HG02981 (cell line): Measurements from ENCODE around the gene WDR82.
"Not testable (repeated sequence)": the region's sequence is repeated elsewhere in the genome, so short reads cannot be mapped to it uniquely, and the experiment has no call there.

Experiments
- ATAC-seq: cut with Tn5 transposase; IDR thresholded peaks from one replicate; pipeline ENCODE4 v1.9.1; 2021; ENCODE audit warnings: mild to moderate bottlenecking, moderate library complexity; ENCODE audit not compliant: unreplicated experiment

Gene WDR82

DNA sequence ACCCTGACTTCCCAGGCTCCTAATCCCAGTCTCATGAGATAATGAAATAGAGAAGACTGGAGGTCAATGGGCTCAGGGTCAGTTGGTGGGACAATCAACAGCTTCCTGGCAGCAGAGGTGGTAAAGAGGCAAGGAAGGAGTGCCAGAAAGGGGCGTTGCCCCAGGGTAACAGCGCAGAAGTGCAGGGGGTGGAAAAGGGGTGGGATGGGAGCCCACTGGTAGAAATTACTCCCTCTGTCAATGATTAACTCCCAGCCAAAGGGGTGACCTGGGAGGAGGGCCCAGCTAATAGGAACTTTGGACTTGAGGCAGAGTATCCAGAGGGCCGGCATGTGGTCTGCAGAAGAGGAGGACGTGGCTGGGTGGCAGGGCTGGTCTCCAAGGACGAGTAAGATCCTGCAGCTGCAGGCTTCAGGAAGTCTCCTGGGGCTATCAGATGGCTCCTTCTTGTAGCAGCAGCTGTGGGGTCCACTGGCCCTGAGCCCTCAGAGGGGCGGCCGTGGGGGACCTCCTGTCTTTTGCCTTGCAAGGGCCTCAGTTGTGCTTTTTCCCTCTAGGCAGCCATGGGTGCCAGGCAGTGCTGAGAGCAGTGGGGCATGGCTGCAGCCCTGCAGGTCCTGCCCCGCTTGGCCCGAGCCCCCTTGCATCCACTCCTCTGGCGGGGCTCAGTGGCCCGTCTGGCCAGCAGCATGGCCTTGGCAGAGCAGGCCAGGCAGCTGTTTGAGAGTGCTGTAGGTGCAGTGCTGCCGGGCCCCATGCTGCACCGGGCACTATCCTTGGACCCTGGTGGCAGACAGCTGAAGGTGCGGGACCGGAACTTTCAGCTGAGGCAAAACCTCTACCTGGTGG, 11.5 kb upstream of the WDR82 start:
- ATAC-seq: no peak

DNA sequence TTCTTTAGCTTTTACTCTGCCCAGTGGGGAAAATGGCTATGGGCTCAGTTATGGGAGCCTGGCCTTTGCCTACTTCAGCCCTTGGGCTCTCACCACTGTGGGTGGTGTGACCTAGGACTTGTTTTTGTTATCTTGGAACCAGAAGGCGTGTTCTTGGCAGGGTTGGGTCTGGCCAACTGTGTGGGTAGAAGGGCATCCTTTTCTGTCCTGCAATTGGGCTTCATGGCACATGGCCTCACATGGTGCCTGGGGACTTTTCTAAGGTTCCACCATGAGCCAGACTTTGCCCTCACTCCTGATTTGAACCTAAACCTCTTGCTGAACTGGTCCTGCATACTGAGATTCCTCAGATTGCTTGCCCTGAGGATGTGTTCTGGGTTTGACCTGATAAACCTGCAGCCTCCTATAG, 10.9 kb upstream of the WDR82 start:
- ATAC-seq: no peak

DNA sequence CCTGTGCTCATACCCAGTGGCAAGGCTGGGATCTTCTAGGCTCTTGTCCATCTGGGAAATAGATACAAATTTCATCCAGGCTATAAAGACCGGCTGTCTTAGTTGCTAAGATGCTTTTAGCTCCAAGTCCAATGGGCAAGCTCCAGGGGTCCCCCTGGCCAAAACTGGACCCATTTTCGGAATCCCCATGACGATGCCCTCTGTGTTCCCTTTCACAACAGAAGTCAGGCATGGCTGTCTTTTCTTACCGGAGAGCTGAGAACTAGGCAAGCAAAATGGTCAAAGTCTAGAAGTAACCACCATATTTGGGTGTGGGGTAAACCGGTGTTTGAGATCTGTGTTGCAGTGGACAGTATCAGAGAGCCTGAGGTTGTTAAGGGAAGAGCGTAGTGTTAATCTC, 10.2 kb upstream of the WDR82 start:
- ATAC-seq: no peak

DNA sequence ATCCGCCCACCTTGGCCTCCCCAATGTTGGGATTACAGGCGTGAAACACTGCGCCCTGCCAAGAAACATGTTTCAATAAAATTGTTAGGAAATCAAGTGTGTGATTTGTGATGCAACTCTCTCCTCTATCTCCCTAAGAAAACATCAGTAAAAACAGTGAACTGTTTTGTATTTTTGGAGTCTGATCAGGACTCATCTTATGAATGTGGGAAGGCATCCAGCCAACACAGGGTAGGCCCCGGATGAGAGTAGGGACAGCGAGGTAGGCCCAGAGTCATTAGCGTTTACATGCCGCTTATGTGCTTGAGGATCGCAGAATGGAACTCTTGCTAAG, 8.3 kb upstream of the WDR82 start:
- no peak for ATAC-seq

DNA sequence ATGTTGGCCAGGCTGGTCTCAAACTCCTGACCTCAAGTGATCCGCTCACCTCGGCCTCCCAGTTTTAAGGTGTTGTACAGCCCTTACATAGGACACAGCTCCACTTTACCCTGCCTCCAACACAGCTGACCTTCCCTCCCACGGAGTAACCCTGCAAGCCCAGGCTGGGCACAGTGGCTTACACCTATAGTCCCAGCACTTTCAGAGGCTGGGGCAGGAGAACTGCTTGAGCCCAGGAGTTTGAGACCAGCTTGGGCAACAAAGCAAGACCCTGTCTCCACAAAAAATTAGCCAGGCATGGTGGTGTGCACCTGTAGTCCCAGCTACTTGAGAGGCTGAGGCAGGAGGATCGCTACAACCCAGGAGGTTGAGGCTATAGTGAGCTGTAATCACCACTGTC, 5.6 kb upstream of the WDR82 start:
- not testable (repeated sequence) for ATAC-seq

DNA sequence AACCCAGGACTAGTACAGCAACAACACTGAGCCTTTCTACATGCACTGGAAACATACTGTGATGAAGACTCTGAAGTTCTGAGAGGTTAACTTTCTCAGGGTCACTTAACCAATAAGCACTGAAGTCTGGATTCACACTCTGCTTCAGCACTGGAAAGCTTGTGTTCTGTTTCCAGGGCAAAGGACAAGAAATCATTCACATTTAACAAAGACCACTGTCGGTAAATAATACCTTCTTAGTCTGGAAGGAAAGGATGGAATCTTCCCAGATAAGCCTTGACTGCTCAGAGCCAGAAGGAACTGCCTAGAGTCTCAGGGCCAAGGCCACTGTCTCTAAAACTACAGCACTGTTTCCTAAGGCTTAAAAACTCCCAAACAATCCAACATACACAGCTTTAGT, 4.9 kb upstream of the WDR82 start:
- ATAC-seq: no peak

DNA sequence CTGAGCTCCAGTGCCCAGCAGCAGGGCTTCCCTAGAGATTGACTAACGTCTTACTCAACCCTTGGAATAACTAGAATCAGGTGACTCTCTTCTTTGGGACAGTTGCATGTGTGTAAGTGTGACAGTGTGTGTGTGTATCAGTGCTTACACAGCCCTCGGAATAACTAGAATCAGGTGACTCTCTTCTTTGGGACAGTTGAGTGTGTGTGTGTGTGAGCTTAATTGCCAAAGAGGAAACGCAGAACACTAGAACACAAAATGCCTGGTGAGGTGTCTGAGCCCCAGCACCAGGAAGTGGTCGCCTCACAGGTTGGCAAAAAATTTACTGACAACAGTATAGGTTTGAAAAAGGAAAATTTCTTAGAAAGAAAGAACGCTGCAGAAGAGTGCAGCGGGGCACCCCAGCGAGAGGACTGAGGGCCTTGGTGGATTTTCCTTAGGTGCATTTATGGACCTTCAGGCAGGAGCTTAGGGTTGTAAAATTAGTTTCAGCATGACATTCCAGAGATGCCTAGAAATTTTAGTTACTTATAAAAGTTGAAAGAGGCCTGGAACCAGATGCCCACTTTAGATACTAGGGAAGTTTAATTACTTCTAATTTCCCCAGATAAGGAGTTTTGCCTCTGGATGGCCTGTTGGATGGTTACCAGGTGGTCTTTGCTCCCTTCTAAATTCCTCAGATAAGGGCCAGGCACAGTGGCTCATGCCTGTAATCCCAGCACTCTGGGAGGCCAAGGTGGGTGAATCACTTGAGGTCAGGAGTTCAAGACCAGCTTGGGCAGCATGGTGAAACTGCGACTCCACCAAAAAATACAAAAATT, 3.7 kb upstream of the WDR82 start:
- no peak for ATAC-seq

DNA sequence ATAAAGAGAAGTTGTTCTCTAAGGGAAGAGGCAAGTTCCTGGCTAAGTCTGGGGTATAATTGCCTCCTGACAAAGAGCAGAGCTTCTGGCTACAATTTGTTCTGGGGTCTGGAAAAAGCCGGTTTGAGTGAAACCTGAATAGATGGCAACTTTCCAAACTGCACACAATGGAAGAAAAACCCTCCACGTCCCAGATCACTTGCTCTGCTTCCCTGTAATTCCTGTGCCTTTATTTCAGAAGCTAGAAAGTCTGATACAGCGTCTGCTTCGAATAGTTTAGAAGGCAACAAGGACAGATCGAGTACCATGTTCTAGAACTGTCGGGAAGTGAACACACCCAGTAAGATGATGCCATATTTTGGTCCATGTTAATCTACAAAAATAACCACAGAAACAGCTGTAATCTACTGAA, 1.6 kb upstream of the WDR82 start:
- no peak for ATAC-seq

DNA sequence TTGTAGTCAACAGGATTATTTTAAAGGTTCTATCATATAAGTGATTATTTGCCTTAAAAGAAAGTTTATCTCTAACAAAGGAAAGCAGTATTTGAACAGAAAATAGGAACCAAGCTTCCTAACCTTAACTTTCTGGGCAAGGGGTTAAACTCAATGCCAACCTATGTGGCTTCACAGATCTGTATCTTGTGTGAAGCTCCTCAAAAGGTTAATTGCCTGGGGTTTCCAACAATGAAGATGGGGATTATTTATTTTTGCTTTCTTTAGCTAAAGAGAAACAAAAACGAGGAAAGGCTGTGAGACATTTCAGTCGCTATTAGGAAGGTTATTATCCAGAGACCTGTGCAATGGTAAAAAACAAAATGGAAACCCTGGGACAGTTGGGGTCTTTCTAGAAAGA, 1.1 kb upstream of the WDR82 start:
- ATAC-seq: no peak

DNA sequence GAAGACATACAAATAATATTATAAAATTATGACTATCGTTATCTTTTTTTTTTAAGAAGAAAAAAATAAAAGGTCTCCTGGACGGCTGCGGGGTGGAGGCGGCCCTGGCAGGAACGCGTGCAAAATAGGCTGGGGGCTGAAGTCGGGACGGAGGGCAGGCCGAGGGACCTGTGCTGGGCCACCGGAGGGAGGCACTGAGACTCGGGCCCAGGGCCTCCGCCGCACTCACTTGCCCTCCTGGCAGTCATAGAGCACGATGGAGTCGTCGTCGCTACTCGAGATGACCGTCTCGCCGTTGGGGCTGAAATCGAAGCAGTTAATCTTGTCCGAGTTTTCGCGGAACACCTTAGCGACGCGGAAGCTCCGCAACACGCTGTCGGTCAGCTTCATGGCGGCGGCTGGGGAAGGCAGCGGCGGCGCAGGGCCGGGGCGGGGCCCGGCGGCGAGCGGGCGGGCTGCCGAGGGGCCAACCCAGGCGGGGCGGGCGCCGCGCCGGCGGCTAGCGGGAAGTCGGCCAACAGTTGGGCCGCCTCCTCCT, 408 bp downstream of the WDR82 start:
- ATAC-seq: peak; percentile 41

DNA sequence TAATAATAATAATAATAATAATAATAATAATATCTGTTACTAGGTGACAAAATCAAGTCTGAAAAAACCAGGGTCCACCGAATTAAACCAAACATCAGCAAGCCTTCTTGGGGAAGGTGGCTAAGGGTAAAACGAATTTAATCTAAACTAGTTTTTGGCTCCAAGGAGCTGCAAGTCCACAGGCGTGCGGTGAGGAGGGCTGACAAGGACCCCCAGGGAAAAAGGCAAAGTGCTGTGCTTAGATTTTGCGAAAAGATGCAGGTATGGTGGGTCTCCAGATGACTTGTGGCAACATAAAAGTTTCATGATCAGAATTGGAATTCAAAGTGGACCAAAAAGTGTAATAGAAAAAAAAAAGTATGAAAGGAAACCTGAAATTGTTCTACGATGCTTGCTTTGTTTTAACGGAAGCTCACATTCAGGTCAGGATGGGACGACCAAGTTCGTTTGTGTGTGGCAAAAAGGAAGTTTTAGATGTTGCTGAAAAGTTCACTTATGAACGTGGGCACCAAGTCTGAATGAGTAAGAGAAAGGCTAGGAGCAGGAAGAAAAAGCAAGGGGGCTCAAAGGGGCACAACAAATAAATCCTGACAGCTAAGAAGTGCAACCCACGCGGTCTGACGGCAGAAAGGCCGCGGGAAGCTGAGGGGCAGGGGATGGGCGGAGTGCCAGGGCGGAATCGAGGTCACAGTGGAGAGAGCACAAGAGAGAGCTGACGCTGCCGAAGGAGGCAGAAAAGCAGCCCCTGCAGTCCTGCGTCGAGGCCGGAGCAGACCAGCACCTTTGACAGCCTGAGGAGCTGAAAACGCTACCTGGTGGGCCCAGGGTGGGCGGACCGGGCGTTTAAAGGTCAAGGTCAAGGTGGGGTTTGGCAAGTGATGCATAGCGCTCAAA, 1.1 kb downstream of the WDR82 start:
- no peak for ATAC-seq

DNA sequence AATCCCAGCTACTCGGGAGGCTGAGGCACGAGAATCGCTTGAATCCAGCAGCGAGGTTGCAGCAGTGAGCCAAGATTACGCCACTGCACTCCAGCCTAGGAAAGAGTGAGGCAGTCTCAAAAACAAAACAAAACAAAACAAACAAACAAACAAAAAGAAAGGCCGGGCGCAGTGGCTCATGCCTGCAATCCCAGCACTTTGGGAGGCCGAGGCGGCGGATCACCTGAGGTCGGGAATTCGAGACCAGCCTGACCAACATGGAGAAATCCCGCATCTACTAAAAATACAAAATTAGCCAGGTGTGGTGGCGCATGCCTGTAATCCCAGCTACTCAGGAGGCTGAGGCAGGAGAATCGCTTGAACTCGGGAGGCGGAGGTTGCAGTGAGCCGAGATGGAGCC, 3.7 kb downstream of the WDR82 start:
- ATAC-seq: not testable (repeated sequence)

DNA sequence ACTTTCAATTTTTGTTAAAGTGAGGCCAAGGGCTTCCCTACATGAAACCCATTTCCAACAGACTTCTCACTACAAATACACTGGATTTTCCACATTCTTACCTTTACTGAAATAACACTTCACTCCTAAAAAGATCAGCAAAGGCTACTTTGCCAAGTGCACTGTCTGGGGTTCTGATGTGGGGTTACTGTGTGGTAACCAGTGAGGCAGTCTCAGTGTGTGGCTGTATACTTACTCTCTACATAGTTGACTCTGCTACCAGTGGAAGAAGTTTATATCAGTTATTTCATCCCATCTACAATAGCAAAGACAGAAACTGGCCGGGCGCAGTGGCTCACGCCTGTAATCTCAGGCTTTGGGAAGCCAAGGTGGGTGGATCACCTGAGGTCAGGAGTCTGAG, 5.6 kb downstream of the WDR82 start:
- no peak for ATAC-seq

DNA sequence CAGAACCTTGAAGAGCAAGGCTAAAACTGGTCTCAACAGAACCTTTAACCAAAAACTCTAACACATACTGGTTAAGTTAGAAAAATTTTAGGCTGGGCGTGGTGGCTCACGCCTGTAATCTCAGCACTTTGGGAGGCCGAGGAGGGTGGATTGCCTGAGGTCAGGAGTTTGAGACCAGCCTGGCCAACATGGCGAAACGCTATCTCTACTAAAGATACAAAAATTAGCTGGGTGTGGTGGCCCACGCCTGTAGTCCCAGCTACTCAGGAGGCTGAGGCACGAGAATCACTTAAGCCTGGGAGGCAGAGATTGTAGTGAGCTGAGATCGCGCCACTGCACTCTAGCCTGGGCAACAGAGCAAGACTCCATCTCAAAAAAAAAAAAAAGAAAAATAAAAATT, 6.3 kb downstream of the WDR82 start:
- not testable (repeated sequence) for ATAC-seq

DNA sequence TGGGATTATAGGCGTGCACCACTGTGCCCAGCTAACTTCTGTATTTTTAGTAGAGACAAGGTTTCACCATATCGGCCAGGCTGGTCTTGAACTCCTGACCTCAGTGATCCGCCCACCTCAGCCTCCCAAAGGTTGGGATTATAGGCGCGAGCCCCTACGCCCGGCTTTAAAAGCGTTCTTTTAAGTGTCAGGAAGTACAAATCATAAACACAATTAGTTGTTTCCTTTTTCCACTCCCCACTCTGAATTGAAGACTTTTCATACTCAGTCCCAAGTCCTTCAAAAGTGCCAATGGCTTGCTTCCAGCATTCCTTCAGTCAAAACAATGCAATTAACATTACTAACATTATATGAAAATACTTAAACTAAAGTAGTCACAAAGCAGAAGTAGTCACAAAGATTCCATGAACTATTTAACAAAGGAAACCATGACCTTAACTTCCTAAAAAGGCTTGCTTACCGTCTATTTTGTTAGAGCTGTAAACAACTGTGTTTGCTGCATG, 8.1 kb downstream of the WDR82 start:
- no peak for ATAC-seq

DNA sequence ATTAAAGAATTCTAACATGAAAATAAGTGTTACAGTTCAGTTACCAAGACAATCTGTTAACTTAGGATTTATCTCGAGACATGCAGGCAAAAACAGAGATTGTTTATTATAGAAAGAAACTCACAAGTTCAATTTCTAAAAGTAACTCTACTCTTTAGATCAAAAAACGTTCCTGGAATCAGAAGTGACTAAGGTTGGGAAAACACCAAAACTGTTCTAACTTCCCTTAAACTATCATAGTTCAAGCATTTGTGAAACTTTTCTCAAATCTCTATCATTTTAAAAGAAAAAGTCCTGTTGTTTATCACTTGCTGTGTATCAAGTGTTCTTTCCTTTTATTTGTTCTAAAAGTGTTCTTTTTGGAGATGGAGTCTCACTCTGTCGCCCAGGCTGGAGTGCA, 8.7 kb downstream of the WDR82 start:
- no peak for ATAC-seq

DNA sequence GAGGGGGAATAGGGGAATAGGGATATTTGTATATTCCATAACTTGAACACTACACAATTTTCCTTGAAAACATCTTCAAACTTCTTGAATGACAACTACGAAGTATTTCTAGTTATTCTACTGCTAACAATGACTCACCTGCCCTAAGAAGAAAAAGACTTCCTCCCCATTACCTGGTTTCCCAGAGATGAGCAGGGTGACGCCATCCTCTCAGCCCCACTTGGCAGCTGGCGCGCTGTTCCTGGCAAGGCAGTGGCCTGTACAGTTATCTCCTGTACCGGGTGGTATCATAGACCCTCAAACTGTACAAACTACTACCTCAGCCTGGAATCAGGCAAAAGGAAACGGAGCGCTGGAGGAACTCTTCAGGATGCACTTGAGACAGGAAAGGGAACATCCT, 10.4 kb downstream of the WDR82 start:
- no peak for ATAC-seq

DNA sequence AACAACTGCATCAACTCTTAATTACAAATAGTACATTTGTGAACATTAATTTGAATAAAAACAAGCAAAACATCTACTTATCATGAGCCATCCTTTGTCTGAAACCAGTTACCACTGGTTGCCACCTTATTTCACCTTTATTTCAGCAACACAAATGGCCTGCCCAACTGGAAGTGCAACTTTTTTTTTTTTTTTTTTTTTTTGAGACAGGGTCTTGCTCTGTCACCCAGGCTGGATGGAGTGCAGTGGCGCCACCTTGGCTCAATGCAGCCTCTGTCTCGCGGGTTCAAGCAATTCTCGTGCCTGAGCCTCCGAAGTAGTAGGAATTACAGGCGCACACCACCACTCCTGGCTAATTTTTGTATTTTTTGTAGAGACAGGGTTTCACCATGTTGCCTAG, 13.1 kb downstream of the WDR82 start:
- no peak for ATAC-seq

DNA sequence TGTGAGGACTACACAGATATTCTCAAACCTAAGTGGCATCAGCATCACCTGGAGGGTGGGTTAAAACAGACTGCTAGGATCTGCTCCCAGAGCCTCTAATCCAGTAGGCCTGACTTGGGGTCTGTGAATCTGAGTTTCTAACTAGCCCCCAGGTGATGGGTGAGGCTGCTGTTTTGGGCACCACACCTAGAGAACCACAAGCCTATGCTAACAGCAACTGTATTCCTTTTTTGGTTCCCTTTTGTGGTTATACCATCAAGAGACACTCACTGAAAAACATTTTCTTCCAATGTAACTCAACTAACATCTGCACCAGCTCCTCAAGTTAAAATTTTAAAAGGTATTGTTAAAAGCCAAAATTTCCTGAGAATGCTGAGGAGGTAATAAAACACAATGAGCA, 16.0 kb downstream of the WDR82 start:
- ATAC-seq: no peak

DNA sequence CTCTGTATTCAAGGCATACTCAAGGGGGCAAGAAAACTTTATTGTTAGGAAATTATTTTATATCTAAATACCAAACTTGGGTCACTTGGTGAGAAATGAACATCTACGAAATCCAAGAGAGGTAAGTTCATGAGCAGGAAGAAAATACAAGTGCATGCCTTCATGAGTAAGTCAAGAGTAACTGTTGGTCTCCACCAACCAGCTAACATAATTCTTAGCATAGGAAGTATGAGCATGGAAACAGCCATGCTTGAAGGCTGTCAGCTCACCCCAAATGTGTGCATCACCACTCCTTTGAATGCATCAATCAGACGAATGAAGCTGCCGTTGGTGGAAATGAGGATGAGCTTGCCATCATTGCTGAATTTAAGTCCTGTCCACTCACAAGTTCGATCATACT, 19.0 kb downstream of the WDR82 start:
- ATAC-seq: no peak

DNA sequence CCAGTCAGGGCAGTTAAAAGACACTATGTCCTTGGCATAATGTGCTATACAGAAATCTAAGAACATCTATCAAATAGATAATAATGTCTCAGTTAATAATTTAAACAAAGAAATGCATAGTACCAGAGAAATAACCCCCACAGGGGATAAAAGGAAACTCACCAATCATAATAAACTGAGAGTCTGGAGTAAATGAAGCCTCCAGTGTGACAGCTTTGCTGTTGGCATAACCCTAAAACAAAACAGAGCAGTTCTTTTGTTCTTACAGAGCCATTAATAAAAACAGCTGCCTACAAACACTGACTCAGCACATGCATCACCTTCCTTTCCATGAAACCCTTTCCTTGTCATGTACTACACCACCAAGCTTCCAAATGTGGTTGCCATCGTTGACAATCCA, 19.4 kb downstream of the WDR82 start:
- ATAC-seq: no peak
